ENCODE measurements around the gene NACC1.
A peak's percentile ranks its signal among the peaks of the same experiment; 100 is the strongest.
"Not testable (repeated sequence)": the region's sequence is repeated elsewhere in the genome, so short reads cannot be mapped to it uniquely, and the experiment has no call there.

NACC1 gene

GRCh38 chr19:13165162-13165997 lies 47.3 kb downstream of the NACC1 start:
- ChIA-PET CTCF (interaction anchor here (1.0 to 1.1 kb wide), 2 partner anchors 28 to 29 kb away, joined by 3 to 4 read pairs; no protein-coding TSS in a partner anchor), POLR2A (interaction anchor here (0.7 to 6.3 kb wide), 5 partner anchors 10 to 341 kb away, joined by 3 to 89 read pairs (median 17); partner anchors contain the start of gene CACNA1A)
- Histone ChIP-seq H3K4me3 (ENCODE audit: low read depth, low read length) (no peak overlapping the region), H3K27ac (ENCODE audit: extremely low read depth, low read depth, low read length) (peak overlapping the region; percentile 72), H3K4me1 (ENCODE audit: control insufficient read depth, insufficient read depth, low read length) (peaks cover 17% of the 10 kb centered on the region), H3K36me3 (ENCODE audit: control insufficient read depth in 2 of 2, insufficient read depth in 1 of 2, low read length in 2 of 2) (no peaks in the 10 kb centered on the region), H3K9me3 (ENCODE audit: control insufficient read depth, insufficient read depth, low read depth, low read length) (no peaks in the 10 kb centered on the region)
- TF ChIP-seq ZNF169 (tag by site-specific recombination; IDR thresholded peaks at IDR 0.05): no peak
- no peak for TF ChIP-seq ZNF791 (tag by site-specific recombination; IDR thresholded peaks at IDR 0.05)
- no peak for TF ChIP-seq GLI4 (tag by site-specific recombination; IDR thresholded peaks at IDR 0.05)
- no peak for TF ChIP-seq ZNF404 (tag by site-specific recombination; IDR thresholded peaks at IDR 0.05)
- peak; percentile 77 for TF ChIP-seq ZNF121 (tag by site-specific recombination; IDR thresholded peaks at IDR 0.05)
- TF ChIP-seq ZNF571 (tag by site-specific recombination; IDR thresholded peaks at IDR 0.05): no peak
- no peak for TF ChIP-seq ZBTB44 (tag by site-specific recombination; IDR thresholded peaks at IDR 0.05)
- TF ChIP-seq BCL11A (tag by site-specific recombination; IDR thresholded peaks at IDR 0.05; ENCODE audit: low read depth): no peak
- TF ChIP-seq ZBTB48 (tag by site-specific recombination; IDR thresholded peaks at IDR 0.05): no peak
- TF ChIP-seq, protein P1, sequence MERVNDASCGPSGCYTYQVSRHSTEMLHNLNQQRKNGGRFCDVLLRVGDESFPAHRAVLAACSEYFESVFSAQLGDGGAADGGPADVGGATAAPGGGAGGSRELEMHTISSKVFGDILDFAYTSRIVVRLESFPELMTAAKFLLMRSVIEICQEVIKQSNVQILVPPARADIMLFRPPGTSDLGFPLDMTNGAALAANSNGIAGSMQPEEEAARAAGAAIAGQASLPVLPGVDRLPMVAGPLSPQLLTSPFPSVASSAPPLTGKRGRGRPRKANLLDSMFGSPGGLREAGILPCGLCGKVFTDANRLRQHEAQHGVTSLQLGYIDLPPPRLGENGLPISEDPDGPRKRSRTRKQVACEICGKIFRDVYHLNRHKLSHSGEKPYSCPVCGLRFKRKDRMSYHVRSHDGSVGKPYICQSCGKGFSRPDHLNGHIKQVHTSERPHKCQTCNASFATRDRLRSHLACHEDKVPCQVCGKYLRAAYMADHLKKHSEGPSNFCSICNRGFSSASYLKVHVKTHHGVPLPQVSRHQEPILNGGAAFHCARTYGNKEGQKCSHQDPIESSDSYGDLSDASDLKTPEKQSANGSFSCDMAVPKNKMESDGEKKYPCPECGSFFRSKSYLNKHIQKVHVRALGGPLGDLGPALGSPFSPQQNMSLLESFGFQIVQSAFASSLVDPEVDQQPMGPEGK (tag by site-specific recombination; IDR thresholded peaks at IDR 0.05): no peak
- no peak for TF ChIP-seq ZNF701 (tag by site-specific recombination; IDR thresholded peaks at IDR 0.05)
- no peak for TF ChIP-seq ZNF629 (tag by site-specific recombination; IDR thresholded peaks at IDR 0.05)
- no peak for TF ChIP-seq ZNF660 (tag by site-specific recombination; IDR thresholded peaks at IDR 0.05)
- TF ChIP-seq ZNF211 (tag by site-specific recombination; IDR thresholded peaks at IDR 0.05; ENCODE audit: low read depth): no peak
- TF ChIP-seq ZNF302 (tag by site-specific recombination; IDR thresholded peaks at IDR 0.05; ENCODE audit: low read depth): no peak
- no peak for TF ChIP-seq ZNF133 (tag by site-specific recombination; IDR thresholded peaks at IDR 0.05)
- TF ChIP-seq ZBTB8A (tag by site-specific recombination; IDR thresholded peaks at IDR 0.05): peak; percentile 28; the same call in 1 of the 2 replicates
- no peak for TF ChIP-seq ZNF266 (tag by site-specific recombination; IDR thresholded peaks at IDR 0.05; ENCODE audit: low read depth)
- no peak for TF ChIP-seq ZNF626 (tag by site-specific recombination; IDR thresholded peaks at IDR 0.05)
- TF ChIP-seq ZIC2 (tag by site-specific recombination; IDR thresholded peaks at IDR 0.05): peak; percentile 65
- no peak for TF ChIP-seq ZNF138 (tag by site-specific recombination; IDR thresholded peaks at IDR 0.05; ENCODE audit: borderline replicate concordance)
- TF ChIP-seq ZEB2 (tag by site-specific recombination; IDR thresholded peaks at IDR 0.05): no peak
- no peak for TF ChIP-seq ZNF596 (tag by site-specific recombination; IDR thresholded peaks at IDR 0.05)

GRCh38 chr19:13166151-13166550 lies 48.1 kb downstream of the NACC1 start:
- POLR2A ChIA-PET: interaction anchor here (5.9 to 6.3 kb wide), 2 partner anchors 11 to 14 kb away, joined by 60 to 89 read pairs; no protein-coding TSS in a partner anchor
- H3K9me3 ChIP-seq (ENCODE audit: control insufficient read depth, insufficient read depth, low read depth, low read length); H3K27ac ChIP-seq (ENCODE audit: extremely low read depth, low read depth, low read length); H3K36me3 ChIP-seq (ENCODE audit: control insufficient read depth in 2 of 2, insufficient read depth in 1 of 2, low read length in 2 of 2); H3K4me3 ChIP-seq (ENCODE audit: low read depth, low read length): not testable (repeated sequence)
- CTCF ChIA-PET: interaction anchor here (0.7 to 1.1 kb wide), 2 partner anchors 29 to 34 kb away, joined by 3 to 4 read pairs; no protein-coding TSS in a partner anchor
- peaks cover 17% of the 10 kb centered on the region for H3K4me1 ChIP-seq (ENCODE audit: control insufficient read depth, insufficient read depth, low read length)
- TF ChIP-seq ZNF121 (tag by site-specific recombination; IDR thresholded peaks at IDR 0.05): 0 out of 2 replicates have a peak, but pooled peaks have one; percentile 15
